Glutamatergic neuron (in vitro differentiated cells): ENCODE results near the gene TXN2. TPM values are rescaled to one million over a fixed set of nuclear protein-coding genes. Genes with fewer than 3 reads are reported as not detected.

Experiments
- DNase-seq: peaks from one replicate; pipeline ENCODE4 v3.0.0; 2022
- H3K27ac Mint-ChIP-seq: one replicate; pipeline ENCODE4 v1.8.0; 2020; ENCODE audit warnings: mild to moderate bottlenecking, mixed read lengths, inconsistent platforms; ENCODE audit not compliant: unreplicated experiment
- H3K27me3 Mint-ChIP-seq: one replicate; pipeline ENCODE4 v1.8.0; 2020; ENCODE audit warnings: mild to moderate bottlenecking, moderate library complexity, mixed read lengths, inconsistent platforms; ENCODE audit not compliant: unreplicated experiment
- H3K36me3 Mint-ChIP-seq: one replicate; pipeline ENCODE4 v1.8.0; 2020; ENCODE audit warnings: mild to moderate bottlenecking, mixed read lengths, inconsistent platforms; ENCODE audit not compliant: unreplicated experiment
- H3K4me1 Mint-ChIP-seq: one replicate; pipeline ENCODE4 v1.8.0; 2020; ENCODE audit warnings: mild to moderate bottlenecking, low read depth, mixed read lengths, inconsistent platforms; ENCODE audit not compliant: unreplicated experiment
- H3K4me3 Mint-ChIP-seq: one replicate; pipeline ENCODE4 v1.8.0; 2020; ENCODE audit warnings: mild to moderate bottlenecking, mixed read lengths, inconsistent platforms; ENCODE audit not compliant: unreplicated experiment
- H3K9me3 Mint-ChIP-seq: one replicate; pipeline ENCODE4 v1.8.0; 2020; ENCODE audit warnings: mild to moderate bottlenecking, moderate library complexity, mixed read lengths, inconsistent platforms; ENCODE audit not compliant: unreplicated experiment
- total RNA-seq: library from RNA; stranded (reverse); fragmentation: NEBNext Ultra II Directional; extraction: Animal tissue kit (Norgen Biotek cat#: 25700); gene quantifications from one replicate; pipeline ENCODE4 v1.2.1, GENCODE V29; 2021; ENCODE audit not compliant: unreplicated experiment
- TF ChIP-seq, protein P1 (sequence below): fragments of 200-600 bp; sonication (generic); IDR thresholded peaks from one replicate; pipeline ENCODE4 v1.5.0; 2021; ENCODE audit not compliant: partially characterized antibody, unreplicated experiment

Gene TXN2
- total RNA-seq, 1 donor from 2014 or later, result 66.1 TPM

DNA sequence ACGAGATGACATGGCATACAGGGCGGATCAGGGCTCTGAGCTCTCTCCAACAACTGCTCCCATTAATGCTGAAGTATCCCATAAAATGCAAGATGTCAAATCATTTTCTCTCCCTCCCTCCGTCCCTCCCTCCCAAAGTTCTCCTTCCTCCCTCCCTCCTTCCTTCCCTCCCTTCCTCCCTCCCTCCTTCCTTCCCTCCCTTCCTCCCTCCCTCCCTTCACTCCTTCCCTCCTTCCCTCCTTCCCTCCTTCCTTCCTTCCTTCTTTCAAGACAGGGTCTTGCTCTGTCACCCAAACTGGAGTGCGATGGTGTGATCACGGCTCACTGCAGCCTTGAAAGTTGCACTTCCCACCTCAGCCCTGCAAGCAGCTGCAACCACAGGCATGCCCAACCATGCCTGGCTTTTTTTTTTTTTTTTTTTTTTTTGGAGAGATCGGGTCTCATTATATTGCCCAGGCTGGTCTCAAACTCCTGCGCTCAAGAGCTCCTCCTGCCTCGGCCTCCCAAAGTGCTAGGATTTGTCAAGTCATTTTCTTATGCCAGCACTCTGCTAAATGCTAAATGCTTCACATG lies 38.2 kb downstream of the TXN2 start:
- H3K36me3 Mint-ChIP-seq, result no peaks in the 10 kb centered on the region
- H3K27me3 Mint-ChIP-seq, result no peaks in the 10 kb centered on the region
- no peak for DNase-seq
- H3K27ac Mint-ChIP-seq, result no peak overlapping the region
- peaks cover 5% of the 10 kb centered on the region for H3K9me3 Mint-ChIP-seq
- H3K4me3 Mint-ChIP-seq, result no peak overlapping the region
- H3K4me1 Mint-ChIP-seq, result peaks cover 9% of the 10 kb centered on the region
- TF ChIP-seq, protein P1, sequence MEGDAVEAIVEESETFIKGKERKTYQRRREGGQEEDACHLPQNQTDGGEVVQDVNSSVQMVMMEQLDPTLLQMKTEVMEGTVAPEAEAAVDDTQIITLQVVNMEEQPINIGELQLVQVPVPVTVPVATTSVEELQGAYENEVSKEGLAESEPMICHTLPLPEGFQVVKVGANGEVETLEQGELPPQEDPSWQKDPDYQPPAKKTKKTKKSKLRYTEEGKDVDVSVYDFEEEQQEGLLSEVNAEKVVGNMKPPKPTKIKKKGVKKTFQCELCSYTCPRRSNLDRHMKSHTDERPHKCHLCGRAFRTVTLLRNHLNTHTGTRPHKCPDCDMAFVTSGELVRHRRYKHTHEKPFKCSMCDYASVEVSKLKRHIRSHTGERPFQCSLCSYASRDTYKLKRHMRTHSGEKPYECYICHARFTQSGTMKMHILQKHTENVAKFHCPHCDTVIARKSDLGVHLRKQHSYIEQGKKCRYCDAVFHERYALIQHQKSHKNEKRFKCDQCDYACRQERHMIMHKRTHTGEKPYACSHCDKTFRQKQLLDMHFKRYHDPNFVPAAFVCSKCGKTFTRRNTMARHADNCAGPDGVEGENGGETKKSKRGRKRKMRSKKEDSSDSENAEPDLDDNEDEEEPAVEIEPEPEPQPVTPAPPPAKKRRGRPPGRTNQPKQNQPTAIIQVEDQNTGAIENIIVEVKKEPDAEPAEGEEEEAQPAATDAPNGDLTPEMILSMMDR, result no peak

DNA sequence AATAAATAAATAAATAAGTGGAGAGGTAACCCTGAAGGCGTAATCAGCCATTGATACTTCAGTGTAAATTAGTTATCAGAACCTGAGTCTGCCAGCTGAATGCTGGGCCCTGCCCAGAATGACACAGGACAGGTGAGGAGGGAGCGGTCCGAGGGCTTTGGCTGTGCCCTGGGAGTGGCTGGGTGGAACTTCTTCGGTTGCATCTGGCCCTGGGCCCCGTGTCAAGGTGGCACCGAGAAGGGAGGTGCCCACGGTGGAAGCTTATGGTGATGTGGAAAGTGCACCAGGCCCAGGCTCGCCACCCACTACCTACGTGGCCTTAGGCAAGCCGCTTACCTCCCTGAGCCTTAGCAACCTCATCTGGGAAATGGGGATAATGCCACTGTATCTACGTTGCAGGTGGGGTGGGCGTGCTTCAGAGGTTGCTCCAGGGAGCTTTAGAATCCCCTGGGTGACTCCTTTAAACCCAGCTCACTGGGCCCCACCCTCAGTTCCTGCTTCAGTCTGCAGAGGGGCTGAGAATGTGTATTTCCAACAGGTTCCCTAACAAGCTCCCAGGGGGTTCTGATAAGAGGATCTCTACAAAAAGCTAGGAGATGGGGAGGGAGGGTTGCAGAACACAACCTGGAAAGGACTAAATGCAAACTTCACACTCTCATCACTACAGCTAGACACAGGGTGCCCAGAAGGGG lies 38.8 kb downstream of the TXN2 start:
- Mint-ChIP-seq H3K27me3 (no peaks in the 10 kb centered on the region), H3K9me3 (peaks cover 5% of the 10 kb centered on the region)
- no peak for DNase-seq

DNA sequence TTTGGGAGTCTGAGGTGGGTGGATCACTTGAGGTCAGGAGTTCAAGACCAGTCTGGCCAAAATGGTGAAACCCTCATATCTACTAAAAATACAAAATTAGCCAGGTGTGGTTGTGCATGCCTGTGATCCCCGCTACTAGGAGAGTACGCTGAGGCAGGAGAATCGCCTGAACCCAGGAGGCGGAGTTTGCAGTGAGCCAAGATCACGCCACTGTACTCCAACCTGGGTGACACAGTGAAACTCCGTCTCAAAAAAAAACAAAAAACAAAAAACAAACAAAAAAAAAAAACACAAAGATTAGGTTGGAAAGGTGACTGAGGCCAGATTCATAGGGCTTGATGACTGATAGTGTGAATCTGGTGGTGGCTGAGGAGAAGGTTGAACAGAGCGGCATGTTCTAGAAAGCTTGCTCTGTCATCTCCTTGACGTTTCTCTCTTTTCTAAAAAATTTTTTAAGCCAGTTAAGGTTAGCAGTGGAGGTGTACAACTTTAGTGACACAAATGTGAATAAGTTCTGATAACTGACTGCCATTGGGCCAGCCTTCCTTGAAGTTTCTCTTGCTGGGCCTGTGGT lies 40.9 kb downstream of the TXN2 start:
- no peak for DNase-seq
- TF ChIP-seq, protein P1, result no peak
- no peaks in the 10 kb centered on the region for H3K36me3 Mint-ChIP-seq
- no peaks in the 10 kb centered on the region for H3K27me3 Mint-ChIP-seq
- no peak overlapping the region for H3K4me3 Mint-ChIP-seq
- H3K9me3 Mint-ChIP-seq, result peaks cover 7% of the 10 kb centered on the region
- H3K27ac Mint-ChIP-seq, result no peak overlapping the region
- H3K4me1 Mint-ChIP-seq, result peaks cover 9% of the 10 kb centered on the region

More for the DNA sequence above, 38.8 kb downstream of the TXN2 start:
- TF ChIP-seq, protein P1, result no peak
- Mint-ChIP-seq H3K4me1 (peaks cover 9% of the 10 kb centered on the region), H3K36me3 (no peaks in the 10 kb centered on the region), H3K27ac (no peak overlapping the region), H3K4me3 (no peak overlapping the region)

DNA sequence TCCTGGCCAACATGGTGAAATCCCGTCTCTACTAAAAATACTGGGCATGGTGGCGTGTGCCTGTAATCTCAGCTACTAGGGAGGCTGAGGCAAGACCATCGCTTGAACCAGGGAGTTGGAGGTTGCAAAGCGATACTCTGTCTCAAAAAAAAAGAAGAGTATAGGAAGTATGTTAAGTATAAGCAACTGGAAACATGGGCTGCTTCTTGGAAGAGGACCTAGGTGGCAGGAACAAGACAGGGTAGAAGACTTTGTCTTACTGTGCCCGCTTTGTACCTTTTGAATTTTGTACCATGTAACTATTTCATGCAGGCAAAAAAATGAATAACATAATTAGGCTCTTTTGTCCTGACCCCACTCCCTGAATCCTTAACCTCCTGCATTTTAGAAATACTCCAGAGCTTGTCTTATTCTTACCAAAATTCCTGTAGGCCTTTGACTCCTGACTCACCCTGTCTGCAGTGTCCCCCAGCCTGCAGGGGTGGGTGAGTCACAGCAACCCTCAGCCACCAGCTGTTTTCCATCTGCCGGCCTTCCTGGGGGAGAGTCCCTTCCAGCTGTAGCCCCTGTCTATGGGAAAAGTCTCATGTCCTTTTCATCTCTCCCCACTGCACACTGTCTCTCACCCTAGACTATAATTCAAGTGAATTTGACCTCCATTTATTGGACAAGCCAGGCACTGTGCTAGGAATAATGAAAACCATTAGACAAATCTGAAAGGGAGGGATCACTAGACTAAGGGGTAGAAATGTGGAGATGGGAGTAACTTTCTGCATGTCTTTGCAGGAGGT lies 41.8 kb downstream of the TXN2 start:
- H3K4me3 Mint-ChIP-seq, result peak overlapping the region; percentile 7
- peaks cover 7% of the 10 kb centered on the region for H3K9me3 Mint-ChIP-seq
- peaks cover 9% of the 10 kb centered on the region for H3K4me1 Mint-ChIP-seq
- H3K27me3 Mint-ChIP-seq, result peaks cover under 1% of the 10 kb centered on the region
- H3K27ac Mint-ChIP-seq, result peak overlapping the region; percentile 36
- no peaks in the 10 kb centered on the region for H3K36me3 Mint-ChIP-seq
- DNase-seq, result peak; percentile 51
- TF ChIP-seq, protein P1, result no peak
